ENCODE data around the gene C6orf136. TPM values are rescaled to one million over a fixed set of nuclear protein-coding genes. Genes with fewer than 3 reads are reported as not detected.
A peak's percentile ranks its signal among the peaks of the same experiment; 100 is the strongest.

C6orf136 gene
- total and polyA plus RNA-seq, 9 of the 15 experiments (the other 6 are each of a cell fraction or from before 2014, with no cell fraction given) = 14.1 to 63.1 (median 18.4) TPM

GRCh38 chr6:30615219-30615957 is 31.5 kb upstream of the C6orf136 start (continued):
- TF ChIP-seq SRF (CRISPR knock-in tag; IDR thresholded peaks at IDR 0.05) (peak in 1 of 2 experiments; percentile 75; a peak in 1 of 4 replicates), ZBTB33 (CRISPR knock-in tag; IDR thresholded peaks at IDR 0.05) (no peak), FOXK2 (conservative IDR thresholded peaks at IDR 0.05 in 1 of 2, IDR thresholded peaks at IDR 0.05 in 1 of 2; ENCODE audit: low read depth in 2 of 2) (no peak; a peak in 1 of 4 replicates), PCBP1 (IDR thresholded peaks at IDR 0.05; ENCODE audit: low read depth, low read length, poor library complexity, severe bottlenecking) (no peak), NUFIP1 (IDR thresholded peaks at IDR 0.05; ENCODE audit: partially characterized antibody) (no peak), U2AF2 (optimal IDR thresholded peaks at IDR 0.05; ENCODE audit: low read depth, low read length) (no peak), IRF2 (CRISPR knock-in tag; IDR thresholded peaks at IDR 0.05) (no peak), EZH2 (IDR thresholded peaks at IDR 0.05; ENCODE audit: borderline replicate concordance, low read depth, low read length) (no peak), ARNT (IDR thresholded peaks at IDR 0.05) (peak; percentile 18 to 58; a peak in 1 of 4 replicates), NFYB (IDR thresholded peaks at IDR 0.05; ENCODE audit: extremely low read depth, insufficient read length) (no peak), TARDBP (IDR thresholded peaks at IDR 0.05) (no peak), HDGF (IDR thresholded peaks at IDR 0.05) (0 out of 2 replicates have a peak, but pooled peaks have one; percentile 19), ESRRA (IDR thresholded peaks at IDR 0.05; ENCODE audit: borderline replicate concordance, low read depth) (no peak), POU5F1 (IDR thresholded peaks at IDR 0.05; ENCODE audit: borderline replicate concordance, low read depth, low read length, partially characterized antibody) (no peak), SMARCE1 (IDR thresholded peaks at IDR 0.05) (0 out of 2 replicates have a peak, but pooled peaks have one; percentile 10), ZNF445 (CRISPR knock-in tag; IDR thresholded peaks at IDR 0.05; ENCODE audit: low read depth) (peak; percentile 81; the same call in 1 of the 2 replicates), GABPA (tag; conservative IDR thresholded peaks at IDR 0.05; ENCODE audit: low read depth) (peak; percentile 63), ZNF778 (CRISPR knock-in tag; IDR thresholded peaks at IDR 0.05) (no peak), KAT7 (CRISPR knock-in tag; IDR thresholded peaks at IDR 0.05; ENCODE audit: borderline replicate concordance) (0 out of 2 replicates have a peak, but pooled peaks have one; percentile 77), ZNF766 (CRISPR knock-in tag; conservative IDR thresholded peaks at IDR 0.05) (peak; percentile 83)
- TF ChIP-seq, protein P1, sequence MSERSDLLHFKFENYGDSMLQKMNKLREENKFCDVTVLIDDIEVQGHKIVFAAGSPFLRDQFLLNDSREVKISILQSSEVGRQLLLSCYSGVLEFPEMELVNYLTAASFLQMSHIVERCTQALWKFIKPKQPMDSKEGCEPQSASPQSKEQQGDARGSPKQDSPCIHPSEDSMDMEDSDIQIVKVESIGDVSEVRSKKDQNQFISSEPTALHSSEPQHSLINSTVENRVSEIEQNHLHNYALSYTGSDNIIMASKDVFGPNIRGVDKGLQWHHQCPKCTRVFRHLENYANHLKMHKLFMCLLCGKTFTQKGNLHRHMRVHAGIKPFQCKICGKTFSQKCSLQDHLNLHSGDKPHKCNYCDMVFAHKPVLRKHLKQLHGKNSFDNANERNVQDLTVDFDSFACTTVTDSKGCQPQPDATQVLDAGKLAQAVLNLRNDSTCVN (CRISPR knock-in tag; IDR thresholded peaks at IDR 0.05) = peak; percentile 88
- TF ChIP-seq, protein P2, sequence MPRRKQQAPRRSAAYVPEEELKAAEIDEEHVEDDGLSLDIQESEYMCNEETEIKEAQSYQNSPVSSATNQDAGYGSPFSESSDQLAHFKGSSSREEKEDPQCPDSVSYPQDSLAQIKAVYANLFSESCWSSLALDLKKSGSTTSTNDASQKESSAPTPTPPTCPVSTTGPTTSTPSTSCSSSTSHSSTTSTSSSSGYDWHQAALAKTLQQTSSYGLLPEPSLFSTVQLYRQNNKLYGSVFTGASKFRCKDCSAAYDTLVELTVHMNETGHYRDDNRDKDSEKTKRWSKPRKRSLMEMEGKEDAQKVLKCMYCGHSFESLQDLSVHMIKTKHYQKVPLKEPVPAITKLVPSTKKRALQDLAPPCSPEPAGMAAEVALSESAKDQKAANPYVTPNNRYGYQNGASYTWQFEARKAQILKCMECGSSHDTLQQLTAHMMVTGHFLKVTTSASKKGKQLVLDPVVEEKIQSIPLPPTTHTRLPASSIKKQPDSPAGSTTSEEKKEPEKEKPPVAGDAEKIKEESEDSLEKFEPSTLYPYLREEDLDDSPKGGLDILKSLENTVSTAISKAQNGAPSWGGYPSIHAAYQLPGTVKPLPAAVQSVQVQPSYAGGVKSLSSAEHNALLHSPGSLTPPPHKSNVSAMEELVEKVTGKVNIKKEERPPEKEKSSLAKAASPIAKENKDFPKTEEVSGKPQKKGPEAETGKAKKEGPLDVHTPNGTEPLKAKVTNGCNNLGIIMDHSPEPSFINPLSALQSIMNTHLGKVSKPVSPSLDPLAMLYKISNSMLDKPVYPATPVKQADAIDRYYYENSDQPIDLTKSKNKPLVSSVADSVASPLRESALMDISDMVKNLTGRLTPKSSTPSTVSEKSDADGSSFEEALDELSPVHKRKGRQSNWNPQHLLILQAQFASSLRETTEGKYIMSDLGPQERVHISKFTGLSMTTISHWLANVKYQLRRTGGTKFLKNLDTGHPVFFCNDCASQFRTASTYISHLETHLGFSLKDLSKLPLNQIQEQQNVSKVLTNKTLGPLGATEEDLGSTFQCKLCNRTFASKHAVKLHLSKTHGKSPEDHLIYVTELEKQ (CRISPR knock-in tag; IDR thresholded peaks at IDR 0.05) = no peak

Measured in K562 (cell line).